H9 (cell line): ENCODE measurements around the gene CDKL5. TPM values are rescaled to one million over a fixed set of nuclear protein-coding genes. Genes with fewer than 3 reads are reported as not detected.

Experiments used
- DNase-seq: peaks from one replicate; pipeline ENCODE4 v3.0.0-alpha.2; 2017
- H2AFZ ChIP-seq: one replicate; pipeline ENCODE4 v1.6.1; 2013; ENCODE audit warnings: mild to moderate bottlenecking, low read length, control low read depth, moderate library complexity
- H2AK5ac ChIP-seq: 2 replicates; pipeline ENCODE4 v1.6.1; 2013; ENCODE audit warnings: low read length, control low read depth, mixed read lengths; ENCODE audit not compliant: insufficient read length
- H2BK120ac ChIP-seq: one replicate; pipeline ENCODE4 v1.6.1; 2013; ENCODE audit warnings: low read depth, mild to moderate bottlenecking, low read length, control low read depth, inconsistent platforms; ENCODE audit not compliant: poor library complexity, severe bottlenecking
- H2BK12ac ChIP-seq: 2 replicates; pipeline ENCODE4 v1.6.1; 2013; ENCODE audit warnings: low read length, control low read depth, mixed read lengths, low read depth; ENCODE audit not compliant: insufficient read length
- H2BK15ac ChIP-seq: 2 replicates; pipeline ENCODE4 v1.6.1; 2013; ENCODE audit warnings: low read depth, low read length, control low read depth
- H2BK20ac ChIP-seq: one replicate; pipeline ENCODE4 v1.6.1; 2013; ENCODE audit warnings: low read depth, mild to moderate bottlenecking, low read length, control low read depth, inconsistent platforms; ENCODE audit not compliant: poor library complexity, severe bottlenecking
- H2BK5ac ChIP-seq: 2 replicates; pipeline ENCODE4 v1.6.1; 2013; ENCODE audit warnings: low read length, control low read depth, mixed read lengths; ENCODE audit not compliant: insufficient read length
- H3K14ac ChIP-seq: 2 replicates; pipeline ENCODE4 v1.6.1; 2013; ENCODE audit warnings: low read length, control low read depth; ENCODE audit not compliant: insufficient read depth
- H3K18ac ChIP-seq: 2 replicates; pipeline ENCODE4 v1.6.1; 2013; ENCODE audit warnings: low read depth, mild to moderate bottlenecking, mixed read lengths, low read length, control low read depth; ENCODE audit not compliant: insufficient read length
- H3K23ac ChIP-seq: 2 replicates; pipeline ENCODE4 v1.6.1; 2013; ENCODE audit warnings: low read length, control low read depth, mixed read lengths, low read depth; ENCODE audit not compliant: insufficient read length
- H3K23me2 ChIP-seq: 2 replicates; pipeline ENCODE4 v1.6.1; 2013; ENCODE audit warnings: low read depth, mild to moderate bottlenecking, mixed read lengths, low read length, control low read depth; ENCODE audit not compliant: insufficient read length, poor library complexity, severe bottlenecking
- H3K27ac ChIP-seq: 2 replicates; pipeline ENCODE4 v1.5.1; 2013; ENCODE audit warnings: low read length, control low read depth, mixed read lengths, low read depth; ENCODE audit not compliant: insufficient read length
- H3K27me3 ChIP-seq: 2 replicates; pipeline ENCODE4 v1.6.1; 2013; ENCODE audit warnings: low read length, control low read depth, inconsistent platforms; ENCODE audit not compliant: insufficient read depth
- H3K4ac ChIP-seq: 2 replicates; pipeline ENCODE4 v1.6.1; 2013; ENCODE audit warnings: low read depth, mild to moderate bottlenecking, control low read depth, inconsistent platforms, low read length, moderate library complexity
- H3K4me1 ChIP-seq: 2 replicates; pipeline ENCODE4 v1.6.1; 2013; ENCODE audit warnings: low read length, control low read depth, inconsistent platforms; ENCODE audit not compliant: insufficient read depth
- H3K4me2 ChIP-seq: 2 replicates; pipeline ENCODE4 v1.6.1; 2013; ENCODE audit warnings: low read length, control low read depth, mixed read lengths; ENCODE audit not compliant: insufficient read length, insufficient read depth
- H3K56ac ChIP-seq: 2 replicates; pipeline ENCODE4 v1.6.1; 2013; ENCODE audit warnings: low read depth, mild to moderate bottlenecking, mixed read lengths, low read length, control low read depth; ENCODE audit not compliant: insufficient read length
- H3K79me1 ChIP-seq: 2 replicates; pipeline ENCODE4 v1.6.1; 2013; ENCODE audit warnings: low read depth, mild to moderate bottlenecking, moderate library complexity, low read length, control low read depth, inconsistent platforms; ENCODE audit not compliant: insufficient read depth, poor library complexity, severe bottlenecking
- H3K79me2 ChIP-seq: 2 replicates; pipeline ENCODE4 v1.6.1; 2013; ENCODE audit warnings: low read length, control low read depth, inconsistent platforms; ENCODE audit not compliant: insufficient read depth
- H3K9ac ChIP-seq: 2 replicates; pipeline ENCODE4 v1.6.1; 2013; ENCODE audit warnings: low read length, control low read depth, mixed read lengths; ENCODE audit not compliant: insufficient read length; ENCODE audit errors: extremely low read depth
- H3K9me3 ChIP-seq: one replicate; pipeline ENCODE4 v1.6.1; 2013; ENCODE audit warnings: low read depth, low read length, inconsistent platforms; ENCODE audit not compliant: control insufficient read depth
- H3T11ph ChIP-seq: one replicate; pipeline ENCODE4 v1.6.1; 2013; ENCODE audit warnings: mild to moderate bottlenecking, low read length, control low read depth, inconsistent platforms
- H4K20me1 ChIP-seq: one replicate; pipeline ENCODE4 v1.6.1; 2013; ENCODE audit not compliant: control insufficient read depth, insufficient read length, insufficient read depth
- H4K5ac ChIP-seq: 2 replicates; pipeline ENCODE4 v1.6.1; 2013; ENCODE audit warnings: low read depth, mild to moderate bottlenecking, mixed read lengths, low read length, control low read depth; ENCODE audit not compliant: insufficient read length
- H4K8ac ChIP-seq: replicated peaks from 2 replicates; pipeline ENCODE4 v1.6.1; 2013; ENCODE audit warnings: low read length, control low read depth, mixed read lengths, low read depth; ENCODE audit not compliant: insufficient read length
- H4K91ac ChIP-seq: 2 replicates; pipeline ENCODE4 v1.6.1; 2013; ENCODE audit warnings: low read depth, mild to moderate bottlenecking, moderate library complexity, mixed read lengths, low read length, control low read depth; ENCODE audit not compliant: insufficient read length
- H3K27ac Mint-ChIP-seq, 3 experiments: 2 replicates in 2 of 3; 3 replicates in 1 of 3; pipeline ENCODE4 v1.8.0; 2020 to 2021; ENCODE audit warnings: mixed read lengths in 3 of 3, mild to moderate bottlenecking in 1 of 3, moderate library complexity in 1 of 3
- H3K27me3 Mint-ChIP-seq: 2 replicates; pipeline ENCODE4 v1.8.0; 2021; ENCODE audit warnings: low read depth, mild to moderate bottlenecking, moderate library complexity, mixed read lengths
- H3K36me3 Mint-ChIP-seq, 3 experiments: 2 replicates in 2 of 3; 3 replicates in 1 of 3; pipeline ENCODE4 v1.8.0; 2020 to 2021; ENCODE audit warnings: low read depth in 3 of 3, mixed read lengths in 3 of 3; ENCODE audit not compliant: insufficient read depth in 1 of 3
- H3K4me1 Mint-ChIP-seq, 2 experiments: 2 replicates each; pipeline ENCODE4 v1.8.0; 2020; ENCODE audit warnings: mixed read lengths in 2 of 2
- H3K4me3 Mint-ChIP-seq, 2 experiments: 2 replicates in 1 of 2; 3 replicates in 1 of 2; pipeline ENCODE4 v1.8.0; 2020 to 2021; ENCODE audit warnings: mild to moderate bottlenecking in 2 of 2, mixed read lengths in 2 of 2, moderate library complexity in 1 of 2
- H3K9me3 Mint-ChIP-seq, 2 experiments: 2 replicates in 1 of 2; 3 replicates in 1 of 2; pipeline ENCODE4 v1.8.0; 2020; ENCODE audit warnings: mild to moderate bottlenecking in 2 of 2, mixed read lengths in 2 of 2, moderate library complexity in 1 of 2
- CTCF ChIP-seq: fragments of 200-600 bp; sonication (generic); conservative IDR thresholded peaks from 3 replicates; pipeline ENCODE4 v1.8.0; 2021; ENCODE audit warnings: antibody characterized with exemption, mild to moderate bottlenecking
- WGBS: extraction: QIAGEN DNeasy Blood & Tissue Kit; methylation state at CpG from one replicate; pipeline ENCODE4 v1.1.7; 2013; ENCODE audit warnings: missing lambda C conversion rate, low lambda C conversion rate, mixed read lengths; ENCODE audit not compliant: insufficient read length; ENCODE audit errors: extremely low coverage; 5-methylcytosine and 5-hydroxymethylcytosine counted together
- total RNA-seq: library from RNA; stranded (reverse); gene quantifications from 2 replicates; pipeline ENCODE4 v1.2.1, GENCODE V29; 2021

The CDKL5 gene
- total RNA-seq, 1 experiment from 2014 or later: 19.5 TPM

- H3K4me1 Mint-ChIP-seq: peaks cover 25 to 33% of the 10 kb centered on the region in 2 experiments
- no peak overlapping the region for H3K56ac ChIP-seq
- H3K79me2 ChIP-seq: no peaks in the 10 kb centered on the region; the same call in 1 of the 2 replicates
- no peak overlapping the region for H2BK12ac ChIP-seq
- H3K27me3 ChIP-seq: no peaks in the 10 kb centered on the region
- no peaks in the 10 kb centered on the region for H4K20me1 ChIP-seq
- H3K4me3 Mint-ChIP-seq: no peak overlapping the region; a peak in 2 of 5 replicates
- no peak overlapping the region for H4K91ac ChIP-seq
- TF ChIP-seq CTCF: no peak
- H4K8ac ChIP-seq: no peak overlapping the region
- H3K9ac ChIP-seq: no peak overlapping the region
- no peak overlapping the region for H2AFZ ChIP-seq
- no peaks in the 10 kb centered on the region for H3K23me2 ChIP-seq
- H3K79me1 ChIP-seq: no peaks in the 10 kb centered on the region
- H3K23ac ChIP-seq: no peak overlapping the region
- H3K9me3 Mint-ChIP-seq: peaks cover 60 to 71% of the 10 kb centered on the region in 2 experiments
- H2BK20ac ChIP-seq: no peak overlapping the region
- no peak overlapping the region for H2BK5ac ChIP-seq
- peak overlapping the region in 2 of 3 experiments; percentile 25 to 59; a peak in 5 of 7 replicates for H3K27ac Mint-ChIP-seq
- H3K4ac ChIP-seq: no peak overlapping the region
- DNase-seq: no peak
- H3K4me2 ChIP-seq: no peak overlapping the region
- peaks cover 0 to 15% (median 0%) of the 10 kb centered on the region in 3 experiments; a peak in 5 of 7 replicates for H3K36me3 Mint-ChIP-seq
- no peaks in the 10 kb centered on the region for H3K4me1 ChIP-seq
- no peak overlapping the region for H3K14ac ChIP-seq
- no peak overlapping the region for H4K5ac ChIP-seq
- no peak overlapping the region for H3T11ph ChIP-seq
- no peaks in the 10 kb centered on the region for H3K27me3 Mint-ChIP-seq
- no CpG with 5 or more reads among the region's 3 CpGs for WGBS
- no peak overlapping the region for H3K18ac ChIP-seq
- no peak overlapping the region for H2AK5ac ChIP-seq
- H3K27ac ChIP-seq: peak overlapping the region; percentile 2
- no peak overlapping the region for H2BK15ac ChIP-seq
- peaks cover 5% of the 10 kb centered on the region for H3K9me3 ChIP-seq
- no peak overlapping the region for H2BK120ac ChIP-seq
Measured at GRCh38 chrX:18441780-18442367, 16.5 kb downstream of the CDKL5 start.
